Central memory CD8-positive, alpha-beta T cell (primary cell): Measurements from ENCODE around the gene UVSSA.
A peak's percentile ranks its signal among the peaks of the same experiment; 100 is the strongest.

ENCODE experiments used
- ATAC-seq: fragments of 150-1000 bp; cut with Tn5 transposase; replicated peaks from 2 replicates; pipeline ENCODE4 v1.10.0; 2022; ENCODE audit warnings: mild to moderate bottlenecking, moderate FRiP score, moderate number of reproducible peaks; ENCODE audit not compliant: poor library complexity, severe bottlenecking; ENCODE audit errors: extremely low read depth
- DNase-seq, 2 donors: peaks; one replicate each; pipeline ENCODE4 v3.0.0; 2021; ENCODE audit warnings: low spot score in 2 of 2
- H3K27ac Mint-ChIP-seq: one replicate; pipeline ENCODE4 v1.8.0; 2022; ENCODE audit warnings: low read depth, mild to moderate bottlenecking, moderate library complexity, mixed read lengths
- H3K27me3 Mint-ChIP-seq: one replicate; pipeline ENCODE4 v1.8.0; 2022; ENCODE audit warnings: mixed read lengths
- H3K36me3 Mint-ChIP-seq: one replicate; pipeline ENCODE4 v1.8.0; 2022; ENCODE audit warnings: mild to moderate bottlenecking, moderate library complexity, mixed read lengths; ENCODE audit not compliant: insufficient read depth
- H3K4me1 Mint-ChIP-seq: one replicate; pipeline ENCODE4 v1.8.0; 2022; ENCODE audit warnings: mixed read lengths
- H3K4me3 Mint-ChIP-seq: one replicate; pipeline ENCODE4 v1.8.0; 2022; ENCODE audit warnings: mild to moderate bottlenecking, moderate library complexity, mixed read lengths
- H3K9me3 Mint-ChIP-seq: one replicate; pipeline ENCODE4 v1.8.0; 2022; ENCODE audit warnings: mixed read lengths

The UVSSA gene

GRCh38 chr4:1351854-1352566 lies 5.0 kb downstream of the UVSSA start:
- H3K27ac Mint-ChIP-seq = peak overlapping the region; percentile 57
- DNase-seq (peak; percentile 78 to 94), ATAC-seq (peak; percentile 23)
- H3K9me3 Mint-ChIP-seq = no peaks in the 10 kb centered on the region
- H3K4me3 Mint-ChIP-seq = no peak overlapping the region
- H3K4me1 Mint-ChIP-seq = peaks cover 31% of the 10 kb centered on the region
- H3K36me3 Mint-ChIP-seq = peaks cover 9% of the 10 kb centered on the region
- H3K27me3 Mint-ChIP-seq = no peaks in the 10 kb centered on the region

DNA sequence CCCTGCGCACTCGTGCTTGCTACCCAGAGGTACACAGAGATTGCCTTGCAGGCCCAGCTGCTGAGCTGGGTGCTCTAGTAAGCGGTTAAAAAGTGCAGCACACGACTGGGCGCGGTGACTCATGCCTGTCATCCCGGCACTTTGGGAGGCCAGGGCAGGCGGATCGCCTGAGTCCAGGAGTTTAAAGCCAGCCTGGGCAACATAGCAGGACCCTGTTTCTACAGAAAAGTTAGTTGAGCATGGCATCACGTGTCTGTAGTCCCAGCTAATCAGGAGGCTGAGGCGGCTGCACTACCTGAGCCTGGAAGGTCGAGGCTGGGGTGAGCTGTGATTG lies 5.5 kb downstream of the UVSSA start:
- Mint-ChIP-seq H3K4me1 (peaks cover 31% of the 10 kb centered on the region), H3K27ac (no peak overlapping the region), H3K9me3 (no peaks in the 10 kb centered on the region), H3K27me3 (no peaks in the 10 kb centered on the region), H3K36me3 (peaks cover 8% of the 10 kb centered on the region), H3K4me3 (no peak overlapping the region)
- ATAC-seq (no peak), DNase-seq (no peak)

- no peak overlapping the region for H3K4me3 Mint-ChIP-seq
- H3K4me1 Mint-ChIP-seq = peaks cover 25% of the 10 kb centered on the region
- no peaks in the 10 kb centered on the region for H3K27me3 Mint-ChIP-seq
- no peaks in the 10 kb centered on the region for H3K9me3 Mint-ChIP-seq
- ATAC-seq (no peak), DNase-seq (no peak)
- H3K36me3 Mint-ChIP-seq = peaks cover 7% of the 10 kb centered on the region
- no peak overlapping the region for H3K27ac Mint-ChIP-seq
Measured at GRCh38 chr4:1353186-1354055, 6.4 kb downstream of the UVSSA start.

- H3K4me3 Mint-ChIP-seq = no peak overlapping the region
- ATAC-seq (no peak), DNase-seq (no peak)
- peaks cover 16% of the 10 kb centered on the region for H3K4me1 Mint-ChIP-seq
- H3K9me3 Mint-ChIP-seq = no peaks in the 10 kb centered on the region
- no peak overlapping the region for H3K27ac Mint-ChIP-seq
- no peaks in the 10 kb centered on the region for H3K27me3 Mint-ChIP-seq
- H3K36me3 Mint-ChIP-seq = peaks cover 6% of the 10 kb centered on the region
Measured at GRCh38 chr4:1354136-1354982, 7.4 kb downstream of the UVSSA start.

DNA sequence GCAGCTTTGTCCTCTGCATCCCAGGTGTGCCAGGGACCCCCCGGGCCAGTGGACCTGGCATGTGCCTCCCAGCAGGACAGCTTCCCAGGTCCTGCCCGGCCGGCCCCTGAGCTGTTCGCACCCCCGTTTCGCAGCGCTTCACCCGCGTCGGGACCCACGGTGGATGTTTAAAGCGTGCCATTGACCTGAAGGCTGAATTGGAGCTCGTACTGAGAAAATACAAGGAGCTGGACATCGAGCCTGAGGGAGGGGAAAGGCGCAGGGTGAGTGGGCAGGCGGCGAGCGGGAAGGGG lies 7.9 kb downstream of the UVSSA start:
- no peak overlapping the region for H3K27ac Mint-ChIP-seq
- H3K36me3 Mint-ChIP-seq = peaks cover 4% of the 10 kb centered on the region
- no peaks in the 10 kb centered on the region for H3K27me3 Mint-ChIP-seq
- ATAC-seq (no peak), DNase-seq (no peak)
- no peak overlapping the region for H3K4me3 Mint-ChIP-seq
- no peaks in the 10 kb centered on the region for H3K9me3 Mint-ChIP-seq
- peaks cover 13% of the 10 kb centered on the region for H3K4me1 Mint-ChIP-seq

- Mint-ChIP-seq H3K27me3 (no peaks in the 10 kb centered on the region), H3K9me3 (no peaks in the 10 kb centered on the region), H3K4me3 (no peak overlapping the region), H3K4me1 (peaks cover 8% of the 10 kb centered on the region), H3K27ac (no peak overlapping the region), H3K36me3 (peaks cover 2% of the 10 kb centered on the region)
- DNase-seq (no peak), ATAC-seq (no peak)
Measured at GRCh38 chr4:1355378-1355777, 8.4 kb downstream of the UVSSA start.

DNA sequence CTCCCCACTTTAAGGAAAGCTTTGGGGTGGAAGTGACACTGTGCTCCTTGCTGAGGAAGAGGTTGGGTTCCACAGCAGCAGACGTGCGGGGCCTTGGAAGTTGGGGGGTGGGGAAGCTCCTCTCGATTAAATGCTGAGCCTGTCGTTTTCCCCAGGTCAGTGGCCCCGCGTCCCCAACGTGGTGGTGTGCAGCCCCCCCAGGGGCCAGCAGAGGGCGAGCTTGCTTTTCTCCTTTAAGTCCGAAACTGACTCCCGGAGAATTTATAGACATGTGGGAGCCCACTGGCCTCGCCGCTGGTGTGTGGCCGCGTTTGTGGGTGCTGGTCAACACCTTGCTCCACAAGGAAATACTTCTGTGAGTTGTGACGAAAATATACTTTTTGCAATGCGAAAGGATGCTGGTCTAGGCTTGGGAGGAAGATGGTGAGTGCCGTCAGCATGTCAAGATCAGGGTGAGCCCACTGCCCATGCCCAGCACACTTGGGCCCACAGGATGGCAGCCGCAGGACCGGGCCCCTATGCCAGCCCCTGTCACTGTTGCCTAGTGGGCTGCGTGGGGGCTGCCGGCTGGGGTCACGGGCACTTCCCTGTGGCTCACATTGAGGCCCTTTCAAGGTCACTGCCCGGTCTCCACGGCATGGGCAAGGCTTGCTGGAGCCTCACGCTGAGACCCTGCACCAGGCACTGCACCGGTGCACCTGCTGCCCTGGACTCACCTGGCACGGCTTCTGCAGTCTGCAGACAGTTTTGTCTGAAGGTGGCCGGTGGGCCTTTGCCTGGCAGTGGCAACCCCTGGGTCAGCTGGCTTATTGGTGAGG lies 9.4 kb downstream of the UVSSA start:
- DNase-seq = no peak
- Mint-ChIP-seq H3K36me3 (peaks cover 1% of the 10 kb centered on the region), H3K4me1 (peaks cover 5% of the 10 kb centered on the region), H3K27me3 (no peaks in the 10 kb centered on the region), H3K4me3 (no peak overlapping the region), H3K9me3 (no peaks in the 10 kb centered on the region), H3K27ac (no peak overlapping the region)
- no peak for ATAC-seq

DNA sequence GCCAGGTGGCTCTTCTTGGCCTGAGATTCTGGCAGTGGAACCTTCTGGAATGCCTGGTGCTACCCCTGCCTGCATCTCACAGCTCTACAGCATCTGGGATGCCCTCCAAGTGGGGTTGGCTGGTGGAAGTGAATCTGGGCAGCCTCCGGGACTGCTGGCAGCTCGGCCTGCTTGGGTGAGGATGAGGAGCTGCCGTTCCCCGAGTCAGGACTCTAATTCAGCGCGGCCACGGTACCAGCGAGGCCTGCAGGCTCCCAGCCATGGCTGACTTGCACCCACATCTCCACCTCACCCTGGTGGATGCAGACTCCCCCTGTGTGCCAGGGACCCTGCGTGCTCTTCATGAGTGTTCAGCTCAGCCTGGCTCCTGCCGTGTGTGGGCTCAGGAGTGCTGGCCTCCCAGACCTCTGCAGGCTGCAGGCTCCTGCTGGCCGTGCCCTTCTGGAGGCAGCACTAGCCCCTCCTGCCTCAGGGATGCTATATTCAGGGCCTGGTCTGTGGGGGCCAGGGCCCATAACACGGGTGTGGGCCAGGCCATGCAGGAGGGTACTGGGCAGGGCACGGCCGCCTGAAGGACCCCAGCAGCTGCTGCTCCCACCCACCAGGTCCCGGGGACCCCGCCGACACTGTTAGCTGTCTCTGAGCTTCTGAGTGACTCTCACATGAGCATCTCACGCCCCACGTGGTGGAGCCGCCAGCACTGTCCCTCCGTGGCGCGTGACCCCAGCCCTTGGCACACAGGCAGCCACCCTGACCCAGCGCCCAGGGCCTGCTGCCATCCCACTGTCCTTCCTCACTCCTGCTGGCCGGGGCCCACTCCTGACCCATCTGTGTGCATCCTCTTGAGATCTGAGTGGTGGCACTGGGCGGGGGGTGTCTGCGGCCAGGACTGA lies 10.6 kb downstream of the UVSSA start:
- ATAC-seq = no peak
- H3K36me3 Mint-ChIP-seq = peaks cover 6% of the 10 kb centered on the region
- no peaks in the 10 kb centered on the region for H3K9me3 Mint-ChIP-seq
- no peak overlapping the region for H3K27ac Mint-ChIP-seq
- H3K4me1 Mint-ChIP-seq = no peaks in the 10 kb centered on the region
- no peak overlapping the region for H3K4me3 Mint-ChIP-seq
- no peak for DNase-seq
- no peaks in the 10 kb centered on the region for H3K27me3 Mint-ChIP-seq

DNA sequence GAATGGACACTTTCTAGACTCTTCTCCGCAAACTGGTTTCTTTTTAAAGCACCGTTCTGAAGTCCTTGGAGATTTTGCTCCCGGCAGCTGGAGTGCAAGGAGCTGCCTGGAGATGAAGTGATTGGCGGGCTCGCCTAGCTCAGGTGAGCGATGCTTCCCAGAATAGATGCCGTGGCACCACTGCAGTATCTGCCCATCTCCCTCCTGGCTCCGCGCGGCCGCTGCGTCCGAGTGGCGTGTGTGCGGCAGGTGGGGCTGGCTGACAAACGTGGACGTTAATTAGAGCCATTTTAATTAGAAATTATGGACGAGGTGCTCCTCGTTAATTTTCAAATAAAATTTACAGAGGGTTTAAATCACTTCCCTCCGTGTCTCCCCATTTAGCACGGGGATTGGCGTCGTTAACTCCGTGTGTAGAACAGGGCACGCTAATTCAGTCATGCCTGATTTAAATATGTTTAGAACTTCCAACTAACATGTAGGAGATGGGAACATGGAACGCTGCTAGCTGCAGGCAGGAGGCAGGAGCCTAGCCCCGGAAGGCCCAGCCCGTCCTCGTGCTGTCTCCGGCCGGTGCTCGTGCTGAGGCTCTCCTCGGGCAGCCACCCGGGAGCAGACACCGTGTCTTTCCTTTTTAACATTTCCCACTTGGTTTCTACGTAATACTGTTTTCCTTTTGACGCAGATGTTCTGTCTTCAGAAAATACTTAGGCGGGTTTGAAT lies 11.6 kb downstream of the UVSSA start:
- H3K27me3 Mint-ChIP-seq = no peaks in the 10 kb centered on the region
- H3K36me3 Mint-ChIP-seq = peaks cover 6% of the 10 kb centered on the region
- H3K27ac Mint-ChIP-seq = no peak overlapping the region
- H3K4me3 Mint-ChIP-seq = no peak overlapping the region
- H3K4me1 Mint-ChIP-seq = no peaks in the 10 kb centered on the region
- DNase-seq (no peak), ATAC-seq (no peak)
- H3K9me3 Mint-ChIP-seq = no peaks in the 10 kb centered on the region

- Mint-ChIP-seq H3K27me3 (no peaks in the 10 kb centered on the region), H3K36me3 (peaks cover 6% of the 10 kb centered on the region), H3K4me1 (no peaks in the 10 kb centered on the region), H3K9me3 (no peaks in the 10 kb centered on the region), H3K27ac (no peak overlapping the region), H3K4me3 (no peak overlapping the region)
- ATAC-seq (no peak), DNase-seq (no peak)
Measured at GRCh38 chr4:1359144-1359501, 12.1 kb downstream of the UVSSA start.

- H3K27ac Mint-ChIP-seq = no peak overlapping the region
- no peak for DNase-seq
- H3K4me3 Mint-ChIP-seq = no peak overlapping the region
- H3K4me1 Mint-ChIP-seq = no peaks in the 10 kb centered on the region
- H3K9me3 Mint-ChIP-seq = no peaks in the 10 kb centered on the region
- H3K36me3 Mint-ChIP-seq = peaks cover 5% of the 10 kb centered on the region
- H3K27me3 Mint-ChIP-seq = no peaks in the 10 kb centered on the region
- no peak for ATAC-seq
Measured at GRCh38 chr4:1359976-1360375, 13.0 kb downstream of the UVSSA start.
